PFSK-1 (cell line): ENCODE measurements around the gene PRDM16.

Experiments
- POLR2AphosphoS5 ChIP-seq: IDR thresholded peaks from 2 replicates; pipeline ENCODE4 v1.6.1; 2012; ENCODE audit warnings: low read depth, mild to moderate bottlenecking, control low read depth, low read length, moderate library complexity
- SIN3A ChIP-seq: IDR thresholded peaks from 2 replicates; pipeline ENCODE4 v1.6.1; 2012; ENCODE audit warnings: mild to moderate bottlenecking, low read length, moderate library complexity, borderline replicate concordance; ENCODE audit not compliant: insufficient read depth
- TAF1 ChIP-seq: IDR thresholded peaks from 2 replicates; pipeline ENCODE4 v1.6.1; 2012; ENCODE audit warnings: low read length, control low read depth, borderline replicate concordance; ENCODE audit not compliant: insufficient read depth

DNA sequence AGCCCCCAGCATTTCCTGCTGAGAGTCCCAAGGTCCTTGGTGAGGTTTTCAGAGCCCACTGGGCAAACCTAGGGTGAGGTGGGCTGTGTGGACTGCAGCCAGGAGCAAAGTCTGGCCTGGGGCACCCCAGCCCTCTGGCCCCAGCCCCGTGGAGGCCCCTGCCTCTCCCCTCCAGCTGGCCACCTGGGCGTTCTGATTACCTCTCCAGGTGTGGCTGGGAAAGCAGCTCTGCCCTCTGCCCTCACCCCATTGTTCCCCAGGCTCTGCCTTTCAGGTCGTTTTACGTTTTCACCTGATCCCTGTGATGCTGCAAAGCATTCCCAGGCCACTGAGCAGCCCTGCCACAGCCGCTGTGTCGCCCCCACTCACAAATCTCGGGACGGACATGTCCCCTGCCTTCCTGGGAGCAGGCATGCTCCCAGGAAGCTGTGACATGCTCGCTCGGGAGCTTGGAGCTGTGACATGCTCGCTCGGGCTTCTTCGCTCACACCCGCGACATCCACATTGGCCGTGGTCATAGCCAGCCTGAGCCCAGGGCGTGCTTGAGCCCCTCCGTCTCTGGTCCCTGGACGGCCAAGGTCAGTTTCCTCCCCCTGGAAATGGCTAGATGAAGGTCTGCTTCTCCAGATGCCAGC lies 216.2 kb downstream of the PRDM16 start:
- TF ChIP-seq TAF1 (no peak), POLR2AphosphoS5 (no peak), SIN3A (no peak)
